ENCODE data around the gene IRF9.
A peak's percentile ranks its signal among the peaks of the same experiment; 100 is the strongest.

Gene IRF9

DNA sequence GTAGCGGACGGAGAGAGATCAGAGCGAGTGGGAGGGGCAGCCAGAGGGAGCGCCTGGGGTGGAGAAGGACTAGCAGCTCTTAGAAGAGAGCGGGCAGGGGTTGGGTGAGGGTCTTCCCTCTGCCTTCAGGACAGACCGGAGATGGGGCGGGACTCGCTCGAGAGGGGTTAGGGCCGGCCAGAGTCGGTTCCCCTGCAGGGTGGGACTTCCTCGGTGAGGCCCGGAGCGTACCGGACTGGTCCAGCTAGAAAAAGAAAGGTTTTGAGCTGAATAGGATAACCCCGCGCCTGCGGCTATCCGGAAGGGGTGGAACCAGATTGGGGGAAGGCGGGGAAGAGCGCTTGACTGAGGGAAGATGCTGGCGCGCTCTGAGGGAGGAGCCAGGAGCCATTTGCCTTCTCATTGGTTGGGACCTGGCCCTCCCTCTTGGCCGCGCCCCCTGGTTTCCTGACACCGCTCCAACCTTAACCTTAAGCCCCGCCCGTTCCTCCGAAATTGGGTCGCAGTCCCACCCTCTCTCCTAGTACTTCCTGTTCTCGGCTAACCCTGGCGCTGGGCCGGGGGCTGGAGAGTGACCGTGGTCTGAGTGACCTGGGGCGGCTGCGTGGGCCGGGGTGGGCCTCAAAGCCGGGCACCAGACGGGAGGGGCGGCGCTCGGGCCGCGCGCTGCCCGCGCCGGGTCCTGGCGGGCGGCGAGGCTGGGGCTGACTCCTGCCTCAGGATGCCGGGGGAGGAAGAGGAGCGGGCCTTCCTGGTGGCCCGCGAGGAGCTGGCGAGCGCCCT is 13.9 kb upstream of the IRF9 start, which contains the start of gene RNF31:
Gene RNF31 (plus strand): TSS at position 521 of the 783 bp plus-strand sequence. CDS start 201 bp downstream, at position 722.
- peak; percentile 99 for DNase-seq (ENCODE audit: low spot score)

DNA sequence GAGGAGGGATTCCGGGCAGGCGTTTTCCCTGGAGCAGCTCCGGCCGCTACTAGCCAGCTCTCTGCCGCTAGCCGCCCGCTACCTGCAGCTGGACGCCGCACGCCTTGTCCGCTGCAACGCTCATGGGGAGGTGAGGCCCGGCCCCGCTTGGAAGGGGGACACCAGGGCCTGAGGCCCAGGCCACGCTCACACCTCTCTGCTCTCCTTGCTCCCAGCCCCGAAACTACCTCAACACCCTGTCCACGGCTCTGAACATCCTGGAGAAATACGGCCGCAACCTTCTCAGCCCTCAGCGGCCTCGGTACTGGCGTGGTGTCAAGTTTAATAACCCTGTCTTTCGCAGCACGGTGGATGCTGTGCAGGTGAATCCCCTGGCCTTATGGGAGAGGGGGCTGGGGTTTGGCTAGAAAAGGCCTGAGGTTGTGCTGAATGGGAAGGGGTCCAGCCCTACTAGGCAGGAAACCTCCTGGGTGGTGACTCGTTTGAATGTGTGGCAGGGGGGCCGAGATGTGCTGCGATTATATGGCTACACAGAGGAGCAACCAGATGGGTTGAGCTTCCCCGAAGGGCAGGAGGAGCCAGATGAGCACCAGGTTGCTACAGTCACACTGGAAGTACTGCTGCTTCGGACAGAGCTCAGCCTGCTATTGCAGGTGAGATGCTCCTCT is 13.2 kb upstream of the IRF9 start:
- DNase-seq (ENCODE audit: low spot score) = no peak

DNA sequence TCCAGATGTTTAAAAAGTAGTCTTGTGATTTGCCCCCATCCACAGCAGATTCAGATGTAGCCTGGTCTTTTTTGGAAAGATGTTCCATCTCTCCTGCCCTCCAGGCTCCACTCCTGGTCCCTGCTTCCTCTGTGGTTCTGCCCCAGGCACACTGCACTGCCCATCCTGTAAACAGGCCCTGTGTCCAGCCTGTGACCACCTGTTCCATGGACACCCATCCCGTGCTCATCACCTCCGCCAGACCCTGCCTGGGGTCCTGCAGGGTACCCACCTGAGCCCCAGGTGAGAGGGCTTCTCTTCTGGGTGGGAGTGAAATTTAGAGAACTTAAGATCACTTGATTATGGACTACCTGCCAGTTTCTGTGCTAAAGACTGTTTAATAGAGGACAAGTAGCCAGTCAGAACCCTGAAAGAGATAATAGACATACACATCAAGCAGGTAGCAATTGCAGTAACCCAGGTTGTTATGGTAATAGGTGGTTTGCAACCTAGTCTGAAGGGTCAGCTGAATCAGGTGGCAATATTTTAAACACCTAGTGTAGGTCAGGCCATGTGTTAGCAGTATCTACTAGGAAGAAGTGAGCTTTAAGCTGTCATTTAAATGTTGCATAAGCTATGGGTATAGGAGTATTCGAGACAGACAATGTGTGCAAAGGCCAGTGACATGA is 11.6 kb upstream of the IRF9 start:
- DNase-seq (ENCODE audit: low spot score) = no peak

DNA sequence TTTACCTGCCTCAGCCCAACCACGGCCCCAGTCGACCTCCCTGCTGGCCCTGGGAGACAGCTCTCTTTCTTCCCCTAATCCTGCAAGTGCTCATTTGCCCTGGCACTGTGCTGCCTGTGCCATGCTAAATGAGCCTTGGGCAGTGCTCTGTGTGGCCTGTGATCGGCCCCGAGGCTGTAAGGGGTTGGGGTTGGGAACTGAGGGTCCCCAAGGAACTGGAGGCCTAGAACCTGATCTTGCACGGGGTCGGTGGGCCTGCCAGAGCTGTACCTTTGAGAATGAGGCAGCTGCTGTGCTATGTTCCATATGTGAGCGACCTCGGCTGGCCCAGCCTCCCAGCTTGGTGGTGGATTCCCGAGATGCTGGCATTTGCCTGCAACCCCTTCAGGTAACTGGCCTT is 11.0 kb upstream of the IRF9 start:
- DNase-seq (ENCODE audit: low spot score) = no peak

DNA sequence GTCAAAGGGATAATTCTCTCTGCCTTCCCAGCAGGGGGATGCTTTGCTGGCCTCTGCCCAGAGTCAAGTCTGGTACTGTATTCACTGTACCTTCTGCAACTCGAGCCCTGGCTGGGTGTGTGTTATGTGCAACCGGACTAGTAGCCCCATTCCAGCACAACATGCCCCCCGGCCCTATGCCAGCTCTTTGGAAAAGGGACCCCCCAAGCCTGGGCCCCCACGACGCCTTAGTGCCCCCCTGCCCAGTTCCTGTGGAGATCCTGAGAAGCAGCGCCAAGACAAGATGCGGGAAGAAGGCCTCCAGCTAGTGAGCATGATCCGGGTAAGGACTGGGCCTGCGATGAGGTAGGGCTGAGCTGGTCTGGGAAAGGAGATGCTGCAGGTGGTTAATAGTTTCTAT is 10.5 kb upstream of the IRF9 start:
- DNase-seq (ENCODE audit: low spot score) = no peak

DNA sequence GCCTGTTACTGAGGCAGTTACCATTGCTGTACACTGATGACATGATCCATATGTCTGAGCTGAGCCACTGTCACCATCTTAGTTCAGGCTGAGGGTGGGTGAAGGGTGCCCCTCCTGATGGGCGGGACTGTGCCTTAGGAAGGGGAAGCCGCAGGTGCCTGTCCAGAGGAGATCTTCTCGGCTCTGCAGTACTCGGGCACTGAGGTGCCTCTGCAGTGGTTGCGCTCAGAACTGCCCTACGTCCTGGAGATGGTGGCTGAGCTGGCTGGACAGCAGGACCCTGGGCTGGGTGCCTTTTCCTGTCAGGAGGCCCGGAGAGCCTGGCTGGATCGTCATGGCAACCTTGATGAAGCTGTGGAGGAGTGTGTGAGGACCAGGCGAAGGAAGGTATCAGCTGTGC is 10.1 kb upstream of the IRF9 start:
- no peak for DNase-seq (ENCODE audit: low spot score)

DNA sequence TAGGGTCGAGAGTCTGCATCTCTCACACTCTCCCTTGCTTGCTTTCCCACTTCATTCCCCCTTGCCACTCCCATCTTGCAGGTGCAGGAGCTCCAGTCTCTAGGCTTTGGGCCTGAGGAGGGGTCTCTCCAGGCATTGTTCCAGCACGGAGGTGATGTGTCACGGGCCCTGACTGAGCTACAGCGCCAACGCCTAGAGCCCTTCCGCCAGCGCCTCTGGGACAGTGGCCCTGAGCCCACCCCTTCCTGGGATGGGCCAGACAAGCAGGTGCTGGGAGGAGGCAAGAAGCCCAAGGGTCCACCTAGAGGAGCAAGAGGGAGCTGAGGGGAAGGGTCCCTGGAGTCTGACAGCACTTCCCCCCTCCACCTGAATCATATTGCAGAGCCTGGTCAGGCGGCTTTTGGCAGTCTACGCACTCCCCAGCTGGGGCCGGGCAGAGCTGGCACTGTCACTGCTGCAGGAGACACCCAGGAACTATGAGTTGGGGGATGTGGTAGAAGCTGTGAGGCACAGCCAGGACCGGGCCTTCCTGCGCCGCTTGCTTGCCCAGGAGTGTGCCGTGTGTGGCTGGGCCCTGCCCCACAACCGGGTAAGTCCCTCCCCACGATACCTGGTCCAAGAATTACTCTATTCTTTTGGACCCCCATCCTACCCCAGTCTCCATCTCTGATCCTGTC is 9.5 kb upstream of the IRF9 start:
- no peak for DNase-seq (ENCODE audit: low spot score)

DNA sequence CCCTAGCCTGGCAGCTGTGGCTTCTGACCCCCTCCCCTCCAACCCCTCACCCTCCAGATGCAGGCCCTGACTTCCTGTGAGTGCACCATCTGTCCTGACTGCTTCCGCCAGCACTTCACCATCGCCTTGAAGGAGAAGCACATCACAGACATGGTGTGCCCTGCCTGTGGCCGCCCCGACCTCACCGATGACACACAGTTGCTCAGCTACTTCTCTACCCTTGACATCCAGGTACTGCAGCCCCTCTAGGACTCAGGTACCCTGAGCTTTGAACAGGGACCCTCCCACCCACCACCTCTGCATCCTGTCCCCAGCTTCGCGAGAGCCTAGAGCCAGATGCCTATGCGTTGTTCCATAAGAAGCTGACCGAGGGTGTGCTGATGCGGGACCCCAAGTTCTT is 6.0 kb upstream of the IRF9 start:
- DNase-seq (ENCODE audit: low spot score) = no peak

DNA sequence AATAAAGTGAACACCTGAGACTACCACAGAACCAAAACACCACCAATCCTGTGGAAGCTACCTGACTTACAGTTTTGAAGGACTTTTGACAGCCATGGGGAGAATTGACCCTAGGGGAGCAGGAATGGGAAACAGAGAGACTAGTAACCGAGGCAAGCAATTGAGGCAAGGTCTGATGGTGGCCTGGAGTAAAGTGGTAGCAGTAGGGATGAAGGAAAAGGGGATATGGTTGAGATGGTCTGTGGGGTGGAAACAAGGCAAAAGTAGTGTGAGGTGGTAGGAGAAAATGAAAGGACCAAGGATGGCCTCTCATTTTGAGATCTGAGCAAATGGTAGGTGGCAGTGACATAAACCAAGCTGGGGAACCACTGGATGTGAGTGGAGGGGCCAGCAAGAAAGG is 4.2 kb upstream of the IRF9 start:
- DNase-seq (ENCODE audit: low spot score) = no peak

DNA sequence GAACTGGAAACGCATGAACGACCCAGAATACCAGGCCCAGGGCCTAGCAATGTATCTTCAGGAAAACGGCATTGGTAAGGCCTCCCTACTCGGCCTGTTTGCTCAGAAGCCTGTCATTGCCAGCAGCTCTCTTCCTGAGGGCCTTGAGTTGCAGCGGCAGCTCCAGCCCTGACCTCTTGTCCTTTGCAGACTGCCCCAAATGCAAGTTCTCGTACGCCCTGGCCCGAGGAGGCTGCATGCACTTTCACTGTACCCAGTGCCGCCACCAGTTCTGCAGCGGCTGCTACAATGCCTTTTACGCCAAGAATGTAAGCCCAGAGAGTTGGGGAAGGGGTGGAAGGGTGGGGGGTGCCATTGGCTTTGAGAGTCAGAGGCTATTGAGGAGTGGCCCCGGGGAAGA is 3.7 kb upstream of the IRF9 start:
- DNase-seq (ENCODE audit: low spot score) = no peak

DNA sequence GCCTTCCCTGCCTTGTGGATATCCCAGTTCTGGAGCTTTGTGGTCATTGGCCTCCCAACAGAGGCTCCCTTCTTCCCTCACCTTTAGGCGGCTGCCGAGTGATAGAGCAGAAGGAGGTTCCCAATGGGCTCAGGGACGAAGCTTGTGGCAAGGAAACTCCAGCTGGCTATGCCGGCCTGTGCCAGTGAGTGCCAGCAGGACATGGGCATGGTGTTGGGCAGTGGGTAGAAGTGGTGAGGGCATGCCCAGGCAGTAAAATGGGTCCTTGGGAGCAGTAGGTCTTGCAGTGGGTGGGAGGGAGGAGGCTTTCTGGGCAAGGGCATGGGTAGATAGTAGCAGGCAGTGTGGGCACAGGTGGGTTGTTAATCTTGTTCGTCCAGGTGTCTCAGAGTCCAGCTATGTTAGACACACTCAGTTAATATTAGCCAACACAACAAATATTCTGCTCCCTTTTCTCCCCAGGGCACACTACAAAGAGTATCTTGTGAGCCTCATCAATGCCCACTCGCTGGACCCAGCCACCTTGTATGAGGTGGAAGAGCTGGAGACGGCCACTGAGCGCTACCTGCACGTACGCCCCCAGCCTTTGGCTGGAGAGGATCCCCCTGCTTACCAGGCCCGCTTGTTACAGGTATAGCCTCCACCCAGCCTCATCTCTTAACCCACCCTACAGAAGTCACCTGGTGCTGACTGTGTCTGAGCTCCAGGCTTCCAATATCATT is 1.1 kb upstream of the IRF9 start:
- DNase-seq (ENCODE audit: low spot score) = no peak

DNA sequence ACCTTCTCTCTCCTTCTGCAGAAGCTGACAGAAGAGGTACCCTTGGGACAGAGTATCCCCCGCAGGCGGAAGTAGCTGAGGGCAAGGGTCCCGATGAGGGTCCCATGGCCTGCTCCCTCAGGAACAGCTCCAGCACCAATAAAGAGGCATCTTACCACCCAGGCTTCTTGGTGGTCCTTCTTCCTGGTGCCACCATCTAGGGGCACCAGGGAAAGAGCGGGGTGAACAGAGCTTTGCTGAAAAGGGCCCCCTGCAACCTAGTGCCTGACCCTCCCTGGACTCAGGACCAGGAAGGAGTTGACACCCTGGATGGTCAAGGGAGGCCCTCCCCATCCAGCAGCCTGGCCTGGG is 591 bp upstream of the IRF9 start:
- DNase-seq (ENCODE audit: low spot score) = no peak

DNA sequence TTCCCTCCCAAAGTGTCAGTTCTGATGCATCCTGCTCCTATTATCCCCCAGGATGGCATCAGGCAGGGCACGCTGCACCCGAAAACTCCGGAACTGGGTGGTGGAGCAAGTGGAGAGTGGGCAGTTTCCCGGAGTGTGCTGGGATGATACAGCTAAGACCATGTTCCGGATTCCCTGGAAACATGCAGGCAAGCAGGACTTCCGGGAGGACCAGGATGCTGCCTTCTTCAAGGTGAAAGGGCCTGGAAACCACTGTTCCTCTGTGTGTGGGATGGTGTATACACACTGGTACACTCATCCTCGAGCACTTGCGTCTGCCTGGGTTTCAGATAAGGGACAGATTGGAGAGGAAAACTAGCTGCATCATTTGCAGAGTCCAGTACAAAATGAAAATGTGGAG is 1.0 kb downstream of the IRF9 start:
- DNase-seq (ENCODE audit: low spot score) = no peak

DNA sequence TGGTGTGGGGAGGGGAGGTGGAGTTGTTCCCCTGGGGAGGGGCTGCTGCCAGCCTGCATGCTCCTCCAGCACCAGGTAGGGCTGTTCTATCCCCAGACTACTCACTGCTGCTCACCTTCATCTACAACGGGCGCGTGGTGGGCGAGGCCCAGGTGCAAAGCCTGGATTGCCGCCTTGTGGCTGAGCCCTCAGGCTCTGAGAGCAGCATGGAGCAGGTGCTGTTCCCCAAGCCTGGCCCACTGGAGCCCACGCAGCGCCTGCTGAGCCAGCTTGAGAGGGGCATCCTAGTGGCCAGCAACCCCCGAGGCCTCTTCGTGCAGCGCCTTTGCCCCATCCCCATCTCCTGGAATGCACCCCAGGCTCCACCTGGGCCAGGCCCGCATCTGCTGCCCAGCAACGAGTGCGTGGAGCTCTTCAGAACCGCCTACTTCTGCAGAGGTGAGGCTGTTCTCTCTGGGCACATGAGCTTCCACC is 3.5 kb downstream of the IRF9 start:
- DNase-seq (ENCODE audit: low spot score) = no peak

DNA sequence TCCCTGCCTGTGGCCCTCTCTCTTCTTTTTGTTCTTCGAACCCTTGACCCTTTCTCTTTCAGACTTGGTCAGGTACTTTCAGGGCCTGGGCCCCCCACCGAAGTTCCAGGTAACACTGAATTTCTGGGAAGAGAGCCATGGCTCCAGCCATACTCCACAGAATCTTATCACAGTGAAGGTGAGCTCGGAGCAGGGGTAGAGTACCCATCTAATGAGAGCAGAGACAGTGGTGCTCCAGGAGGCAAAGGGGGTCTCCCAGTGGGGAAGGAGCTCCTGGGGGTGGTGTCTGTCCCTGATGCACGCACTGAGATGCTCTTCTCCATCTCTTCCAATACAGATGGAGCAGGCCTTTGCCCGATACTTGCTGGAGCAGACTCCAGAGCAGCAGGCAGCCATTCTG is 4.7 kb downstream of the IRF9 start:
- no peak for DNase-seq (ENCODE audit: low spot score)

DNA sequence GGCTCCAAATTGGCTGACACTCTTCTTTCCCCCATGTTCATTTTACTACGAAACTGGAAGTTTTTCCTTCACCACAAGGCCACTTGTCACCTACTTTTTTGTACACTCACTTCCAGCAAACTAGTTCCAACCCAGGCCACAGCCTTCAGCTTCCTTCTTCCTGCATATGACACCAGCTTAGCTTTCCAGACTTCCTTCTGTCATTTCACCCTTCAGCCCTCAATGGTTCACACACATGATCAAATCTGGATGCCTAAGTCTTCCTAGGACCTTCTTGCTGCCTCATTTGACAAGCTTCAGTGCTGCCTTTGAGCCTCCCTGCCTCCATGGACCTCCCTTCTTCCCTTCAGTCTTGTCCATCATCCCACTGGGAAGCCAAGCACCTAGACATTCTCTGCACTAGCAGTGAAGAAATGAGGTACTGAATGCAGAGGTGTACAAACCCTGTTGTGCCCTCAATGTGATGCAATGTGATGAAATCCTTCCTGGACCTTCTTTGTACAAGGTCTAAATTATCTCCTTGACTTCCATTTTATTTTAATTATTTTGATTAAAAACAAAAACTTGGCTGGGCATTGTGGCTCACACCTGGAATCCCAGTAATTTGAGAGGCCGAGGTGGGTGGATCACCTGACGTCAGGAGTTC is 6.5 kb downstream of the IRF9 start:
- no peak for DNase-seq (ENCODE audit: low spot score)

DNA sequence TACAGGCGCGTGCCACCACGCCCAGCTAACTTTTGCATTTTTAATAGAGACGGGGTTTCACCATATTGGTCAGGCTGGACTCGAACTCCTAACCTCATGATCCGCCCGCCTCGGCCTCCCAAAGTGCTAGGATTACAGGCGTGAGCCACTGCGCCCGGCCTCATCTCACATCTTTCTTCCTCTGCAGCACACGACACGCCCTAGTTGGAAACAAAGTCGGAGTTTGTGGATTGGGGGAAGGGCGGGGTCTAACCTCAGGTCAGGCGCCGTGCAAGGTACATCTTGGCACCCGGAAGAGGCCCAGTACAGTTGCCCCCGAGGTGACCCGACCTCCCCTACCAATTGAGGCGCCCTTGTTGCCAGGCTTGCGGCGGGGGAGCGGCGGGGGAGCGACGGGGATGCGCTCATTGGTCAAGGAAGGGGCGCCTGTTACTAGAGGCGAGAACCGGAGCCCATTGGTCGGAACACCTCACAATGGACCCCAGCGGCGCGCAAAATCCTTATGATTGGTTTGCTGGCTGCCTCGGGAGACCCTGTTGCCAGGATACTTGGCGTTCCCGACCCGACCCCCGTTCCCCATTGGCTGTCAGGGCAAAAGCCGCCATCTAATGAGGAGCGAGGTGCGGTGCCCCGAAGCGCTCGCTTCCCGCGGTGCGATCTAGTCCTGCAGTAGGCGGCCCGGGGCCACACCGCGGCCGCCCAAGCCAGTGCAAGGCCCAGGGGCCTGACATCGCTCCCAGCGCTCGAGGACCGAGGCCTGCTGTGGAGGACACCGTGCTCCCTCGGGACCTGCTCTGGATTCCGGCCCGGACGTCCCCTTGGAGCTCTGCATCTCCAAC is 10.6 kb downstream of the IRF9 start, which contains the start of gene REC8:
Gene REC8 (plus strand): TSS at position 659 of the 839 bp plus-strand sequence. CDS start 473 bp downstream, outside the sequence.
- peak; percentile 99 for DNase-seq (ENCODE audit: low spot score)

DNA sequence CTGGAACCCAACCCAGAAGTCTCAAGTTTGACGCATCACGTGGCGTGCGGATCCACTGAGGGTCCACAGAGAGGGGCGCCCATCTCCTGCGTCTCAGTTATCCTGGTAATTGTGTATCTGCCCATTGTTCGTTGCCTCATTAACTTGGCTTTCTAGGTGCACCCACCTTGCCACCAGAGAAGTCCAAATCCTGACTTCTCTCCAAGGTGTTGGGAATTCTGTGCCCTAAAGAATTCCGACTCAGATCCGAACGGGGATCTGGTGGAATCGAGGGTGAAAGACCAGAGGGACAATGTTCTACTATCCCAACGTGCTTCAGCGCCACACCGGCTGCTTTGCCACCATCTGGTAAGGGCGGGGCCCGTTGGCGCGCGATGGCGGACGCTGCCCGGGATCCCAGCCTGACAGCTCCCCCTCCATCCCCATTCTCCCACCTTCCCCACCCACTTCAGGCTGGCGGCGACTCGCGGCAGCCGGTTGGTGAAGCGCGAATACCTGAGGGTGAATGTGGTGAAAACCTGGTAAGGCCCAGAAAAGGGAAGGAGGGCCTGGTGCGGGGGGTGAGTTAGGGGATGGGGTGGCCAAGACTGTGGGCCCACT is 11.3 kb downstream of the IRF9 start:
- DNase-seq (ENCODE audit: low spot score) = no peak

DNA sequence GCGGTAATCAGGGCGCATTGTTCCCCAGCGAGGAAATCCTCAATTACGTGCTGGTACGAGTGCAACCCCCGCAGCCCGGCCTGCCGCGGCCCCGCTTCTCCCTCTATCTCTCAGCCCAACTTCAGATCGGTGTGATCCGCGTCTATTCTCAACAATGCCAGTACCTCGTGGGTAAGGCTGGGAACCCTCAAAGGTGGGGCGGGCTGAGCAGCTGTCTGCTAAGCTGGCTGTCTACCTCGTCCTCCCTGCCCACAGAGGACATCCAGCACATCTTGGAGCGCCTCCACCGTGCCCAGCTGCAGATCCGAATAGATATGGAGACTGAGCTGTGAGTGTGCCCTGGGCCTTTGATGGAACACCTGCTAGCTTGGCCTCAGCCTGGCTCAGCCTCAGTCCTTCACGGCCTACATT is 11.8 kb downstream of the IRF9 start:
- no peak for DNase-seq (ENCODE audit: low spot score)
